ENCODE data around the gene TMEM63B. TPM values are rescaled to one million over a fixed set of nuclear protein-coding genes. Genes with fewer than 3 reads are reported as not detected.
A peak's percentile ranks its signal among the peaks of the same experiment; 100 is the strongest.

Gene TMEM63B
- total and polyA plus RNA-seq, 2 experiments from 2014 or later = 51.7 to 52.4 TPM

DNA sequence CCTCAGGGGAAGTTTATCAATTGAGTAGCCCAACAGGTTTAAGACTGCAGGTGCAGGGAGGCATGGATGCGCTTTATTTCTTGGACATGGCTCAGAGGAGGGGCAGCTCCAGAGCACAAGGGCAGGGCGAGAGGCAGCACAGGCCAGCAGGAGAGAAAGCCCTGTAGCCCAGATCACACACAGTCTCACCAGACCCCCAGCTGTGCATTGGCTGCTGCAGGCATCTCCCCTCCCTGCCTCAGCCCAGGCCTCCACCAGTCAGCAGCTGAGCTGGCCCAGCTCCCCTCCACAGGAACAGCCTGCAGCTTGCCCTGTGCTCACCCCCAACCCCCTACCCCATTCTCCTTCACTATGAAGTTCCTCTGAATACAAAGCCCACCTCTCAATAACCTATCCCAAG lies 24.8 kb upstream of the TMEM63B start:
- no peak overlapping the region for H3K27ac ChIP-seq
- TF ChIP-seq, protein P1, sequence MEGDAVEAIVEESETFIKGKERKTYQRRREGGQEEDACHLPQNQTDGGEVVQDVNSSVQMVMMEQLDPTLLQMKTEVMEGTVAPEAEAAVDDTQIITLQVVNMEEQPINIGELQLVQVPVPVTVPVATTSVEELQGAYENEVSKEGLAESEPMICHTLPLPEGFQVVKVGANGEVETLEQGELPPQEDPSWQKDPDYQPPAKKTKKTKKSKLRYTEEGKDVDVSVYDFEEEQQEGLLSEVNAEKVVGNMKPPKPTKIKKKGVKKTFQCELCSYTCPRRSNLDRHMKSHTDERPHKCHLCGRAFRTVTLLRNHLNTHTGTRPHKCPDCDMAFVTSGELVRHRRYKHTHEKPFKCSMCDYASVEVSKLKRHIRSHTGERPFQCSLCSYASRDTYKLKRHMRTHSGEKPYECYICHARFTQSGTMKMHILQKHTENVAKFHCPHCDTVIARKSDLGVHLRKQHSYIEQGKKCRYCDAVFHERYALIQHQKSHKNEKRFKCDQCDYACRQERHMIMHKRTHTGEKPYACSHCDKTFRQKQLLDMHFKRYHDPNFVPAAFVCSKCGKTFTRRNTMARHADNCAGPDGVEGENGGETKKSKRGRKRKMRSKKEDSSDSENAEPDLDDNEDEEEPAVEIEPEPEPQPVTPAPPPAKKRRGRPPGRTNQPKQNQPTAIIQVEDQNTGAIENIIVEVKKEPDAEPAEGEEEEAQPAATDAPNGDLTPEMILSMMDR (IDR thresholded peaks at IDR 0.05; ENCODE audit: low read depth, low read length) = no peak
- no peak overlapping the region for H3K4me3 ChIP-seq
- no peaks in the 10 kb centered on the region for H3K9me3 ChIP-seq (ENCODE audit: low read depth)
- peaks cover 6% of the 10 kb centered on the region for H3K36me3 ChIP-seq
- H3K4me1 ChIP-seq (ENCODE audit: low read depth) = no peaks in the 10 kb centered on the region
- DNase-seq (ENCODE audit: low read depth in 1 of 2, low spot score in 1 of 2) = no peak
- H3K27me3 ChIP-seq = no peaks in the 10 kb centered on the region

DNA sequence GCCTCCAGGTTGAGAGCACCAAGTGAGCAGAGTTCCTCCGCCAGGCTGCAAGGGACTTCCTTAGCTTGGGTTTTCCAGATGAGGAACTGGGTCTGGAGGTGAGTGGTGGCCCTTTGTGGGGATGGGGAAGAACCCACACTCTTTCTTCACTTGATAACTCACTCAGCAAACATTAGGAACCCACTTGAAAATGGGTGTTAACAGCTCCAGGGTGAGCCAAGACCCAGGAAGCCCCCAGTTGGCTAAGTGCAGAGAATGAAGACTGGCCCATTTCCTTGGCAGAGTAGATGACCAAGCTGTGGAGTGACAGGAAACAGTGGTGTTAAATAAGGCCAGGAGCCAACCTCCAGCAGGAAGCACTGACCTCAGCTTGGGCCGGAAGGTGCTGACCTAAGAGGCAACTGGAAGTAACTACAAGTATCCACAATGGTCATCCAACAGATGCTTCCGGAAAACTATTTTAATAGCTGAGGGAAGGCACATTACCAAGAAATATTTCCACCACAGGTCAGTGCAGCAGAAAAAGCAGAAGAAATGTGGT lies 22.8 kb upstream of the TMEM63B start:
- Histone ChIP-seq H3K27me3 (no peaks in the 10 kb centered on the region), H3K4me1 (ENCODE audit: low read depth) (no peaks in the 10 kb centered on the region), H3K36me3 (peaks cover 10% of the 10 kb centered on the region), H3K4me3 (no peak overlapping the region), H3K27ac (no peak overlapping the region), H3K9me3 (ENCODE audit: low read depth) (no peaks in the 10 kb centered on the region)
- TF ChIP-seq, protein P1 (IDR thresholded peaks at IDR 0.05; ENCODE audit: low read depth, low read length) = no peak
- peak in 1 of 2 donors; percentile 59 for DNase-seq (ENCODE audit: low read depth in 1 of 2, low spot score in 1 of 2)

DNA sequence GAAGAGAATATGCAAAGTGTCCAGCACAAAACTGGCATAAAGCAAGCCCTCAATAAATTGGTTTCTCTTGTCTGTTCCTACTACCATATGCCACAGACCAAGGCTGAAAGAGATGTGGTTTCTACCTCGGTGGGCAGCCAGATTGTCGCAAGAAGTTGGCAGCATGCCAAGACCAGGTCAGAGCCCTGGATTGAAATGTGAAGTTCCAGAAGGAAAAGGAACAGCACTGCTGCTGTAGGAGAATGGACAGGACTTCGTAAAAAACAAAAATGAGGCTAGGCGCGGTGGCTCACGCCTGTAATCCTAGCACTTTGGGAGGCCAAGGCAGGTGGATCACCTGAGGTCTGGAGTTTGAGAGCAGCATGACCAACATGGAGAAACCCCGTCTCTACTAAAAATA lies 22.2 kb upstream of the TMEM63B start:
- TF ChIP-seq, protein P1 (IDR thresholded peaks at IDR 0.05; ENCODE audit: low read depth, low read length) = no peak
- no peak overlapping the region for H3K27ac ChIP-seq
- no peaks in the 10 kb centered on the region for H3K9me3 ChIP-seq (ENCODE audit: low read depth)
- peak in 1 of 2 donors; percentile 40 for DNase-seq (ENCODE audit: low read depth in 1 of 2, low spot score in 1 of 2)
- no peaks in the 10 kb centered on the region for H3K27me3 ChIP-seq
- peaks cover 10% of the 10 kb centered on the region for H3K36me3 ChIP-seq
- H3K4me1 ChIP-seq (ENCODE audit: low read depth) = peaks cover under 1% of the 10 kb centered on the region
- no peak overlapping the region for H3K4me3 ChIP-seq

GRCh38 chr6:44105993-44106740 lies 21.2 kb upstream of the TMEM63B start:
- Histone ChIP-seq H3K9me3 (ENCODE audit: low read depth) (no peaks in the 10 kb centered on the region), H3K27ac (no peak overlapping the region), H3K4me3 (no peak overlapping the region), H3K27me3 (no peaks in the 10 kb centered on the region), H3K4me1 (ENCODE audit: low read depth) (peaks cover 4% of the 10 kb centered on the region), H3K36me3 (peaks cover 10% of the 10 kb centered on the region)
- TF ChIP-seq, protein P1 (IDR thresholded peaks at IDR 0.05; ENCODE audit: low read depth, low read length) = no peak
- DNase-seq (ENCODE audit: low read depth in 1 of 2, low spot score in 1 of 2) = peak in 1 of 2 donors; percentile 32

- H3K36me3 ChIP-seq = peaks cover 10% of the 10 kb centered on the region
- no peak overlapping the region for H3K27ac ChIP-seq
- peaks cover 4% of the 10 kb centered on the region for H3K4me1 ChIP-seq (ENCODE audit: low read depth)
- no peak overlapping the region for H3K4me3 ChIP-seq
- TF ChIP-seq, protein P1 (IDR thresholded peaks at IDR 0.05; ENCODE audit: low read depth, low read length) = no peak
- H3K9me3 ChIP-seq (ENCODE audit: low read depth) = no peaks in the 10 kb centered on the region
- H3K27me3 ChIP-seq = no peaks in the 10 kb centered on the region
- no peak for DNase-seq (ENCODE audit: low read depth in 1 of 2, low spot score in 1 of 2)
These were observed 20.3 kb upstream of the TMEM63B start for GRCh38 chr6:44107017-44107416.
